ENCODE data around the gene TCERG1L.

The TCERG1L gene

GRCh38 chr10:131098416-131098952 is 213.0 kb downstream of the TCERG1L start:
- H3K9me3 Mint-ChIP-seq = peaks cover 2% of the 10 kb centered on the region
- H3K27ac Mint-ChIP-seq = no peak overlapping the region
- no peaks in the 10 kb centered on the region for H3K4me1 Mint-ChIP-seq
- H3K36me3 Mint-ChIP-seq = no peaks in the 10 kb centered on the region
- no peak overlapping the region for H3K4me3 Mint-ChIP-seq
- no peaks in the 10 kb centered on the region for H3K27me3 Mint-ChIP-seq
- ATAC-seq = no peak

GRCh38 chr10:131096031-131096430 is 215.5 kb downstream of the TCERG1L start:
- H3K27ac Mint-ChIP-seq = no peak overlapping the region
- no peaks in the 10 kb centered on the region for H3K4me1 Mint-ChIP-seq
- no peak overlapping the region for H3K4me3 Mint-ChIP-seq
- no peaks in the 10 kb centered on the region for H3K27me3 Mint-ChIP-seq
- no peak for ATAC-seq
- no peaks in the 10 kb centered on the region for H3K36me3 Mint-ChIP-seq
- peaks cover 2% of the 10 kb centered on the region for H3K9me3 Mint-ChIP-seq

GRCh38 chr10:131095313-131095580 is 216.3 kb downstream of the TCERG1L start:
- Mint-ChIP-seq H3K27ac (no peak overlapping the region), H3K9me3 (peaks cover 2% of the 10 kb centered on the region), H3K27me3 (no peaks in the 10 kb centered on the region), H3K36me3 (no peaks in the 10 kb centered on the region), H3K4me1 (no peaks in the 10 kb centered on the region), H3K4me3 (no peak overlapping the region)
- no peak for ATAC-seq

- Mint-ChIP-seq H3K27me3 (no peaks in the 10 kb centered on the region), H3K4me3 (no peak overlapping the region), H3K27ac (no peak overlapping the region), H3K36me3 (no peaks in the 10 kb centered on the region), H3K4me1 (no peaks in the 10 kb centered on the region), H3K9me3 (peaks cover 2% of the 10 kb centered on the region)
- peak; percentile 48 for ATAC-seq
These were observed 216.8 kb downstream of the TCERG1L start for GRCh38 chr10:131094527-131095312.

GRCh38 chr10:131093795-131094366 is 217.6 kb downstream of the TCERG1L start:
- no peak for ATAC-seq
- Mint-ChIP-seq H3K36me3 (no peaks in the 10 kb centered on the region), H3K27me3 (no peaks in the 10 kb centered on the region), H3K27ac (no peak overlapping the region), H3K4me3 (no peak overlapping the region), H3K4me1 (no peaks in the 10 kb centered on the region), H3K9me3 (peaks cover 2% of the 10 kb centered on the region)

- no peak overlapping the region for H3K27ac Mint-ChIP-seq
- no peak overlapping the region for H3K4me3 Mint-ChIP-seq
- H3K36me3 Mint-ChIP-seq = no peaks in the 10 kb centered on the region
- no peaks in the 10 kb centered on the region for H3K4me1 Mint-ChIP-seq
- peaks cover 2% of the 10 kb centered on the region for H3K9me3 Mint-ChIP-seq
- no peaks in the 10 kb centered on the region for H3K27me3 Mint-ChIP-seq
- no peak for ATAC-seq
These were observed 218.2 kb downstream of the TCERG1L start for GRCh38 chr10:131093346-131093745.

- Mint-ChIP-seq H3K36me3 (no peaks in the 10 kb centered on the region), H3K27ac (no peak overlapping the region), H3K4me1 (no peaks in the 10 kb centered on the region), H3K4me3 (no peak overlapping the region), H3K27me3 (no peaks in the 10 kb centered on the region), H3K9me3 (peaks cover 2% of the 10 kb centered on the region)
- no peak for ATAC-seq
These were observed 218.6 kb downstream of the TCERG1L start for GRCh38 chr10:131092876-131093275.

GRCh38 chr10:131092386-131092785 is 219.1 kb downstream of the TCERG1L start:
- H3K4me1 Mint-ChIP-seq = no peaks in the 10 kb centered on the region
- ATAC-seq = no peak
- H3K36me3 Mint-ChIP-seq = no peaks in the 10 kb centered on the region
- no peak overlapping the region for H3K4me3 Mint-ChIP-seq
- H3K27ac Mint-ChIP-seq = no peak overlapping the region
- peaks cover 2% of the 10 kb centered on the region for H3K9me3 Mint-ChIP-seq
- H3K27me3 Mint-ChIP-seq = no peaks in the 10 kb centered on the region

- H3K27ac Mint-ChIP-seq = no peak overlapping the region
- no peaks in the 10 kb centered on the region for H3K36me3 Mint-ChIP-seq
- no peak for ATAC-seq
- H3K27me3 Mint-ChIP-seq = no peaks in the 10 kb centered on the region
- H3K4me3 Mint-ChIP-seq = no peak overlapping the region
- no peaks in the 10 kb centered on the region for H3K4me1 Mint-ChIP-seq
- H3K9me3 Mint-ChIP-seq = peaks cover 2% of the 10 kb centered on the region
These were observed 219.8 kb downstream of the TCERG1L start for GRCh38 chr10:131091682-131092081.

- peaks cover 2% of the 10 kb centered on the region for H3K9me3 Mint-ChIP-seq
- no peaks in the 10 kb centered on the region for H3K4me1 Mint-ChIP-seq
- H3K36me3 Mint-ChIP-seq = no peaks in the 10 kb centered on the region
- no peaks in the 10 kb centered on the region for H3K27me3 Mint-ChIP-seq
- ATAC-seq = no peak
- H3K27ac Mint-ChIP-seq = no peak overlapping the region
- no peak overlapping the region for H3K4me3 Mint-ChIP-seq
These were observed 220.5 kb downstream of the TCERG1L start for GRCh38 chr10:131090761-131091661.

- Mint-ChIP-seq H3K4me1 (no peaks in the 10 kb centered on the region), H3K9me3 (no peaks in the 10 kb centered on the region), H3K27me3 (no peaks in the 10 kb centered on the region), H3K36me3 (no peaks in the 10 kb centered on the region), H3K27ac (no peak overlapping the region), H3K4me3 (no peak overlapping the region)
- no peak for ATAC-seq
These were observed 221.7 kb downstream of the TCERG1L start for GRCh38 chr10:131089861-131090260.

- Mint-ChIP-seq H3K4me1 (no peaks in the 10 kb centered on the region), H3K4me3 (no peak overlapping the region), H3K27ac (no peak overlapping the region), H3K27me3 (no peaks in the 10 kb centered on the region), H3K36me3 (no peaks in the 10 kb centered on the region), H3K9me3 (no peaks in the 10 kb centered on the region)
- no peak for ATAC-seq
These were observed 222.4 kb downstream of the TCERG1L start for GRCh38 chr10:131089150-131089549.

GRCh38 chr10:131088619-131089018 is 222.9 kb downstream of the TCERG1L start:
- H3K4me3 Mint-ChIP-seq = no peak overlapping the region
- no peaks in the 10 kb centered on the region for H3K36me3 Mint-ChIP-seq
- no peak for ATAC-seq
- no peak overlapping the region for H3K27ac Mint-ChIP-seq
- no peaks in the 10 kb centered on the region for H3K27me3 Mint-ChIP-seq
- peaks cover under 1% of the 10 kb centered on the region for H3K9me3 Mint-ChIP-seq
- no peaks in the 10 kb centered on the region for H3K4me1 Mint-ChIP-seq

- peaks cover 3% of the 10 kb centered on the region for H3K9me3 Mint-ChIP-seq
- H3K27me3 Mint-ChIP-seq = no peaks in the 10 kb centered on the region
- no peak for ATAC-seq
- H3K4me3 Mint-ChIP-seq = no peak overlapping the region
- H3K36me3 Mint-ChIP-seq = no peaks in the 10 kb centered on the region
- H3K4me1 Mint-ChIP-seq = no peaks in the 10 kb centered on the region
- no peak overlapping the region for H3K27ac Mint-ChIP-seq
These were observed 223.9 kb downstream of the TCERG1L start for GRCh38 chr10:131087464-131088215.

GRCh38 chr10:131086511-131086910 is 225.0 kb downstream of the TCERG1L start:
- no peaks in the 10 kb centered on the region for H3K36me3 Mint-ChIP-seq
- ATAC-seq = no peak
- no peak overlapping the region for H3K27ac Mint-ChIP-seq
- H3K9me3 Mint-ChIP-seq = peaks cover 3% of the 10 kb centered on the region
- H3K4me1 Mint-ChIP-seq = no peaks in the 10 kb centered on the region
- H3K27me3 Mint-ChIP-seq = peaks cover 7% of the 10 kb centered on the region
- no peak overlapping the region for H3K4me3 Mint-ChIP-seq

All from stimulated activated memory B cell treated with anti-CD40 and anti-IgM and Interleukin-4, amounts not matched to agents 10 μg/mL and 1 μg/mL and 100 μg/mL, for 72 hours (primary cell).